OCI-M1 (cell line): ENCODE results near the gene RSRC2.
"Not testable (repeated sequence)": the region's sequence is repeated elsewhere in the genome, so short reads cannot be mapped to it uniquely, and the experiment has no call there.

Experiments
- DNase-seq: peaks from one replicate; lab custom pipeline; 2025; lab: John Stamatoyannopoulos, UW

The RSRC2 gene, protein sequence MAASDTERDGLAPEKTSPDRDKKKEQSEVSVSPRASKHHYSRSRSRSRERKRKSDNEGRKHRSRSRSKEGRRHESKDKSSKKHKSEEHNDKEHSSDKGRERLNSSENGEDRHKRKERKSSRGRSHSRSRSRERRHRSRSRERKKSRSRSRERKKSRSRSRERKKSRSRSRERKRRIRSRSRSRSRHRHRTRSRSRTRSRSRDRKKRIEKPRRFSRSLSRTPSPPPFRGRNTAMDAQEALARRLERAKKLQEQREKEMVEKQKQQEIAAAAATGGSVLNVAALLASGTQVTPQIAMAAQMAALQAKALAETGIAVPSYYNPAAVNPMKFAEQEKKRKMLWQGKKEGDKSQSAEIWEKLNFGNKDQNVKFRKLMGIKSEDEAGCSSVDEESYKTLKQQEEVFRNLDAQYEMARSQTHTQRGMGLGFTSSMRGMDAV

DNA sequence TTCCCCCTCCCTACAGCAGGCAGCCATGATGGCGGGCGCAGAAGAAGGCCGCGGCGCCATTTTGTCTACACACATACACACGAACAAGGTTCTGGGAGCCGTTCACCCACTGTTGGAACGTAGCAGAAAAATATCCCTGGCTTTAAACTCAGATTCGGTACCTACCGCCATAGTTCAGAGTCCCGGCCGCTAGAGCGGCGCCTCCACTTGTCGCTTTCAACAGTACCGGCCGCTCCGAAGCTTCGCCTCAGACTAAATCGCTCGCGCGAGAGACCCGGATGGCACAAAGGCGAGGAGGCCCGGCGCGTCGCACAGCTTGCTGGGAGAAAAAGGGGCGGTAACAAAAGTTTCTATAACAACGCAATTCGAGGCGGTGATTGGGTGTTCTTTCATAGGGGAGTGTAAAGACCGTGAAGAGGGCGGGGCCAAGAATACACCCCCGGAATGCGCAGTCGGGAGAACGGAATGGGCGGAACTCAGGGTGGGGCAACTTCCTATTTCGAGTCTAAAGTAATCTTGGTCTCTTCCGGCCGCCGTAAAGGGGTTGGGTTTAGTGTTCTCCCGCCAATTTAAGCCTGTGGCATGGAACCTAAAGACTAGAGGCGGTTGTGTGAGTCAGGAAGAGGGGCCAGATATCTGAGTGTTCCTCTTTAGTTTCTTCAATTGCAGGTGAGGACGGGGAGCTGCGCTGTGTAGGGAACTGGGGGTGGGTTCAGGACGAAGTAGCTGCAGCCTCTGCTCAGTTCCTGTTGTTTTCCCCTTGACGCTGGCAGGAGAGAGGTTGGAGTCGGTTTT is at the start of gene RSRC2, which contains the start of gene KNTC1:
TSS of gene RSRC2 (minus strand) at position 254 of the 795 bp plus-strand sequence. CDS start at position 171, 83 bp downstream.
TSS of gene KNTC1 (plus strand) at position 567 of the 795 bp plus-strand sequence. CDS start 2,815 bp downstream, outside the sequence.
- DNase-seq: peak; percentile 99

GRCh38 chr12:122571821-122572220 is 45.1 kb upstream of the RSRC2 start:
- DNase-seq: no peak

DNA sequence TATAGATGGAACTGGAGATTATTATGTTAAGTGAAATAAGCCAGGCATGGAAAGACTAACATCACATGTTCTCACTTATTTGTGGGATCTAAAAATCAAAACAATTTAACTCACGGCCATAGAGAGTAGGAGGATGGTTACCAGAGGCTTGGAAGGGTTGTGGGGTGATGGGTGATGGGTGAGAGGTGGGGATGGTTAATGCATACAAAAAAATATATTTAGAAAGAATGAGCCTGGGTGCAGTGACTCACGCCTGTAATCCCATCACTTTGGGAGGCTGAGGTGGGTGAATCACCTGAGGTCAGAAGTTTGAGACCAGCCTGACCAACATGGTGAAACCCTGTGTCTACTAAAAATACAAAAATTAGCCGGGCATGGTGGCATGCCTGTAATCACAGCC is 43.3 kb upstream of the RSRC2 start:
- DNase-seq: not testable (repeated sequence)

DNA sequence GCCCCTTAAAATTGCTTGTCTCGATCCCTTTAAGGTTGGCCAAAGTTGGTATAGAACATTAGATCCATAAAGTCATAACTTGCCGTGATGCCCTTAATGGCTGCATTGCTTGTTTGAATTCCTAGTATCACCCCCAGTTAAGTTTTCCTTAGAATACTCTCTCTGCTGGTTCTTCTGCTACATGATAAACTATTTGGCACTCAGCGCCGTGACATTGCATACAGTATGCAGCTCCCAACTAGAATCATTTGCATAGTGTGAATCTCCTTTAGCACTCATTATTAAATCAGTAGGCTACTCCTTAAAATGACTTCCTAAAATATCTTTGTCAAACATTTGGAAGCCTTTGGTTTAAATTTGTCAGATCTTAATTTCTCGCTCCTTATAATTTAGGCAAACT is 42.6 kb upstream of the RSRC2 start:
- no peak for DNase-seq

DNA sequence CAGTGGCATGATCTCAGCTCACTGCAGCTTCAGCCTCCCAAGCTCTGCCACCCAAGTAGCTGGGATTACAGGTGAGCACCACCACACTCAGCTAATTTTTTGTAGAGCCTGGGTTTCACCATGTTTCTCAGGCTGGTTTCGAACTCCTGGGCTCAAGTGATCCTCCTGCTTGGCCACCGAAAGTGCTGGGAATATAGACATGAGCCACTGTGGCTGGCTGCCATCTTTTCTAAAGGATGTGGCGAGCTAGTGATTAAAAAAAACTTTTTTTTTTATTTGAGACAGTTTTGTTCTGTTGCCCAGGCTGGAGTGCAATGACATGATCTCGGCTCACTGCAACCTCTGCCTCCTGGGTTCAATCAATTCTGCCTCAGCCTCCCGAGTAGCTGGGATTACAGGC is 40.1 kb upstream of the RSRC2 start:
- DNase-seq: not testable (repeated sequence)

DNA sequence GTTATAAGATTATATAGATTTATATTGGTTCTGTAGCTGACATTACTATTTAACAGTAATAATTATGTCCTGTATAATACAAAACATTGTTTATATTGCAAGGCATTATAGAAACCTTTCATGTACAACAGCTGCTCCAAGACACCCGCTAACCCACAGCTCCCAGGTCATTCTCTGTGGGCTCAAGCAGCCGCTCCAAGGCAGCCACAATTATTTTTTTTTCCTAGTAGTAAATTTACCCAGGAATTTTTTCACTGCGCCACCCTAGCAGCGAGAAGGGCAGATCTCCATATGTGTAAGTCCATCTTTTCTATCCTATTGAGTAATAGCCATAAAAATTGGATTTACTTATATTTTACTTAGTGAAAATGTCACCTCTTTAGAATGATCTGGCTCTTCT is 36.6 kb upstream of the RSRC2 start:
- DNase-seq: no peak

DNA sequence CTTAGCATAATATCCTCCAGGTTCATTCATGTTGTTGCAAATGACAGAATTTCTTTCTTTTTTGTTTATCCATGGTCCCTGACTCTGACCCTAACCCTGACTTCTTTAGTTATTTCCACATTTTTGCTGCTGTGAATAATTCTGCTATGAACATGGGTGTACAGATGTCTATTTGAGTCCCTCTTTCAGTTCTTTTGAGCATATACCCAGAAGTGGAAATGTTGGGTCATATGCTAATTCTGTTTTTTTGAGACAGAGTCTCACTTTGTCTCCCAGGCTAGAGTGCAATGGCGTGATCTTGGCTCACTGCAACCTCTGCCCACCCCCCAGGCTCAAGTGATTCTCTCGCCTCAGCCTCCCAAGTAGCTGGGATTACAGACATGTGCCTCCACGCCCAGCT is 33.4 kb upstream of the RSRC2 start:
- no peak for DNase-seq

DNA sequence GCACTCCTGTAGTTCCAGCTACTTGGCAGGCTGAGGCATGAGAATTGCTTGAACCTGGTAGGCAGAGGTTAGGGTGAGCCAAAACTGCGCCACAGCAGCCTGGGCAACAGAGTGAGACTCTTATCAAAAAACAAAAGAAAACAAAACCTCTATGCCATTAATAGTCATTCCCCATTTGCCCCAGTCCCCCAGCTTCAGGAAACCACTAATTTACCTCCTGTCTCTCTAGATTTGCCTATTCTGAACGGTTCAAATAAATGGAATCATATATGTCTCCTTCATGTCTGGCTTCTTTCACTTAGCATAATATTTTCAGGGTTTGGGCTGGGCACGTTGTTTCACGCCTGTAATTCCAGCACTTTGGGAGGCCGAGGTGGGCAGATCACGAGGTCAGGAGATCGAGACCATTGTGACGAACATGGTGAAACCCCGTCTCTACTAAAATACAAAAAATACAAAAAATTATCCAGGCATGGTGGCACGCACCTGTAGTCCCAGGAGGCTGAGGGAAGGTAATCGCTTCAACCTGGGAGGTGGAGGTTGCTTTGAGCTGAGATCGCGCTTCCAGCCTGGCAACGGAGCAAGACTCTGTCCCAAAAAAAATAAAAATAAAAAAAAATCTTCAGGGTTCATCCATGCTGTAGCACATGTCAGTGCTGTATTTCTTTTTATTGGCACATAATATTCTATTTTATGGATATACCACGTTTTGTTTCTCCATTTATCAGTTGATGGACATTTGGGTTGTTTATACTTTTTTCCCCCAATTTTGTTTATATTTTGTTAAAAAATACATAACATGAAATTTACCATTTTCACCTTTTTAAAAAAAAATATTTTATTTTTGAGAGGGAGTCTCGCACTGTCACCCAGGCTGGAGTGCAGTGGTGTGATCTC is 32.3 kb upstream of the RSRC2 start:
- no peak for DNase-seq

DNA sequence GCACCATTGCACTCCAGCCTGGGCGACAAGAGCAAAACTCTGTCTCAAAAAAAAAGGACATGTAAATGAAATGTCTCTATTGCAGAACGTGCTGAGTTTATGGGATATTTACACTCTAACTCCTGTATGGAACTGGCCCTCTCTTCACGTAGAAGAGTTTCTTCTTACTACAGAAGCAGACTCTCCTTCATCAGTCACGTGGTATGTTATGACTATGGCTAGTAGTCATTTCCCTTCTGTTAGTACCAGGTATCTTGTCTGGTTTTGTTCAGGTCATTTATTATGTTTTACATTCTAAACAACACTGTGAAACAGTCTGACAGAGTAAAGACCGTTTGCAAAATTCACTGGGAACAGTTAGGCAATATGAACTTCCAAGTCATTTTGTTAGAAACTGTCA is 20.6 kb upstream of the RSRC2 start:
- DNase-seq: no peak

GRCh38 chr12:122545855-122546254 is 19.1 kb upstream of the RSRC2 start:
- no peak for DNase-seq

DNA sequence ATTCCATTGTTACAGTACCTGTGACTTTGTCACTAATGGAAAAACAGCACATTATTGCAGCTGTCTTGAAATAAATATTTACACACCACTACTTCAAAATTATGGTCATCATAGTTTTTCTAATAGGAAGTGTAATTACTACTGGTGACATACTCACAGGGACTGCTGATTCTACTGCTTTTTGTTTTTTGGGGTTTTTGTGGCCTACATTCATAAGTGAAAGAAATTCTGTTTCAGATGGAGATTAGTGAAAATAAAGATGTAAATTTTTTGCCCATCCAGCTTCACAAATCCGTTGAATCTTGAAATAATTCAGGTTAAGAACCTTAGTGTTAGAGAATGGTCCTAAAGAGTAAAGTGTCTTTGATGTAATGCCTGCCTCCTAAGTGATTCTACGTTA is 17.8 kb upstream of the RSRC2 start:
- no peak for DNase-seq

GRCh38 chr12:122538496-122538895 is 11.8 kb upstream of the RSRC2 start:
- no peak for DNase-seq

GRCh38 chr12:122537021-122537420 is 10.3 kb upstream of the RSRC2 start:
- no peak for DNase-seq

DNA sequence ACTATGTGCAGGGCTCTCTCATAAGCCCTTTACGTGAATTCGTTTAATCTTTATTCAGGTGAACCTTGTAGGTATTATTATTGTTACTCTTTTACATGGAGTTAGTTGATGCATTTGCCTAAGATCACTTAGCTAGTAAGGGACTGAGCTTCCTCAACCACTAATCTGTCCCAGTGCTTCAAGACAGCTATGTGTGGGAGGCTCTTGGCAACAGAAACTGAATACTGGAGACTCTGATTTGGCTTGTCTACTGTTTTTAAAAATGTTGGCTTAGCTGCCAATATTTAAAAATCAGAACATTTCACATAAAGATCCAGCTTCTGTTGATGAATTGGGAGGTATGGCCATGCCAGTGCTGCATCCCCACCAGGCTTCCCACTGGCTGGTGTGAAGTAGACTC is 7.1 kb upstream of the RSRC2 start:
- no peak for DNase-seq

- no peak for DNase-seq
Measured at GRCh38 chr12:122528992-122529391, 2.3 kb upstream of the RSRC2 start.

- DNase-seq: no peak
Measured at GRCh38 chr12:122528582-122528981, 1.8 kb upstream of the RSRC2 start.

- DNase-seq: peak; percentile 72
Measured at GRCh38 chr12:122527478-122527944, 775 bp upstream of the RSRC2 start.

- peak; percentile 14 for DNase-seq
Measured at GRCh38 chr12:122523846-122524718, 2.7 kb downstream of the RSRC2 start.

GRCh38 chr12:122523280-122523679 is 3.5 kb downstream of the RSRC2 start:
- no peak for DNase-seq

GRCh38 chr12:122520676-122521075 is 6.1 kb downstream of the RSRC2 start:
- no peak for DNase-seq

- DNase-seq: no peak
Measured at GRCh38 chr12:122519418-122519817, 7.3 kb downstream of the RSRC2 start.
